A673 (cell line): ENCODE measurements around the gene MED27. TPM values are rescaled to one million over a fixed set of nuclear protein-coding genes. Genes with fewer than 3 reads are reported as not detected.
"Not testable (repeated sequence)": the region's sequence is repeated elsewhere in the genome, so short reads cannot be mapped to it uniquely, and the experiment has no call there.

Source experiments
- BruUV-seq: library from RNA; stranded (reverse); fragments of 400-500 nt; replicated peaks from 2 replicates; lab custom pipeline; 2021; lab: Mats Ljungman, UMichigan
- CTCF ChIA-PET: fragments of 300-600 bp; sonication (Branson Sonifier 250); formaldehyde crosslinking; loops from one replicate; lab custom pipeline; 2022; ENCODE audit warnings: antibody characterized with exemption; lab: Charles Lee
- POLR2A ChIA-PET: fragments of 300-600 bp; sonication (Branson Sonifier 250); formaldehyde crosslinking; loops from one replicate; lab custom pipeline; 2022; ENCODE audit warnings: antibody characterized with exemption; ENCODE audit not compliant: low non-redundant PET; lab: Charles Lee
- DNase-seq: peaks from one replicate; pipeline ENCODE4 v3.0.0-alpha.2; 2015; ENCODE audit warnings: low spot score
- H3K27ac ChIP-seq: fragments of 200-600 bp; sonication (generic); 2 replicates; pipeline ENCODE4 v1.5.1; 2016; ENCODE audit warnings: mixed run types, low read depth, mild to moderate bottlenecking, mixed read lengths, antibody characterized with exemption, low read length; ENCODE audit not compliant: poor library complexity, severe bottlenecking
- H3K27me3 ChIP-seq: fragments of 200-600 bp; sonication (generic); replicated peaks from 2 replicates; pipeline ENCODE4 v1.6.1; 2017; ENCODE audit warnings: mixed run types, low read depth, mild to moderate bottlenecking, mixed read lengths, antibody characterized with exemption, low read length; ENCODE audit not compliant: insufficient read depth, poor library complexity
- H3K36me3 ChIP-seq: fragments of 200-600 bp; sonication (generic); 2 replicates; pipeline ENCODE4 v1.6.1; 2016; ENCODE audit warnings: mixed run types, mild to moderate bottlenecking, mixed read lengths, antibody characterized with exemption, low read length; ENCODE audit not compliant: insufficient read depth, poor library complexity, severe bottlenecking
- H3K4me1 ChIP-seq: fragments of 200-600 bp; sonication (generic); 2 replicates; pipeline ENCODE4 v1.6.1; 2017; ENCODE audit warnings: mixed run types, mild to moderate bottlenecking, mixed read lengths, antibody characterized with exemption, low read length; ENCODE audit not compliant: insufficient read depth, poor library complexity, severe bottlenecking
- H3K4me3 ChIP-seq: fragments of 200-600 bp; sonication (generic); 2 replicates; pipeline ENCODE4 v1.5.1; 2016; ENCODE audit warnings: low read depth, mixed run types, mild to moderate bottlenecking, mixed read lengths, low read length; ENCODE audit not compliant: poor library complexity, severe bottlenecking
- H3K9me3 ChIP-seq: fragments of 200-600 bp; sonication (generic); 2 replicates; pipeline ENCODE4 v1.6.1; 2016; ENCODE audit warnings: mixed run types, low read depth, mild to moderate bottlenecking, mixed read lengths, antibody characterized with exemption, low read length; ENCODE audit not compliant: poor library complexity, severe bottlenecking
- CTCF ChIP-seq: fragments of 300-800, 200-600 bp; sonication (generic); conservative IDR thresholded peaks from 2 replicates; pipeline ENCODE4 v1.5.1; 2017; ENCODE audit warnings: low read depth, mild to moderate bottlenecking, antibody characterized with exemption, low read length, moderate library complexity, mixed read lengths
- EZH2 ChIP-seq: fragments of 200-600 bp; sonication (generic); IDR thresholded peaks from 2 replicates; pipeline ENCODE4 v1.6.1; 2017; ENCODE audit warnings: borderline replicate concordance, low read depth, mild to moderate bottlenecking, mixed read lengths, antibody characterized with exemption, low read length; ENCODE audit not compliant: poor library complexity, severe bottlenecking
- intact Hi-C: fragments of 100-400 bp; cut with micrococcal nuclease; formaldehyde crosslinking; loops from one replicate; pipeline ENCODE4 v1.10.0; 2022; ENCODE audit not compliant: unreplicated experiment
- total RNA-seq: library from RNA; stranded (reverse); gene quantifications from 2 replicates; pipeline ENCODE4 v1.2.3, GENCODE V29; 2021

The MED27 gene
- total RNA-seq, 1 experiment from 2014 or later, result 45.4 TPM

GRCh38 chr9:132011896-132012295, 67.8 kb downstream of the MED27 start:
- Histone ChIP-seq H3K27ac (no peak overlapping the region), H3K9me3 (no peaks in the 10 kb centered on the region), H3K4me3 (no peak overlapping the region), H3K4me1 (peaks cover 14% of the 10 kb centered on the region), H3K27me3 (no peaks in the 10 kb centered on the region), H3K36me3 (no peaks in the 10 kb centered on the region)
- ChIA-PET POLR2A (no interaction called here), CTCF (no interaction called here)
- DNase-seq, result no peak
- intact Hi-C loops, result no loop called here
- TF ChIP-seq CTCF (no peak), EZH2 (no peak)
- BruUV-seq, result no TSS peak

- DNase-seq, result no peak
- Histone ChIP-seq H3K27me3 (no peaks in the 10 kb centered on the region), H3K4me1 (peaks cover 20% of the 10 kb centered on the region), H3K4me3 (no peak overlapping the region), H3K27ac (no peak overlapping the region), H3K9me3 (no peaks in the 10 kb centered on the region), H3K36me3 (no peaks in the 10 kb centered on the region)
- no TSS peak for BruUV-seq
- POLR2A ChIA-PET, result no interaction called here
- intact Hi-C loops, result no loop called here
- CTCF ChIA-PET, result no interaction called here
- TF ChIP-seq CTCF, result no peak
- TF ChIP-seq EZH2, result no peak
Observed at GRCh38 chr9:132011309-132011708, 68.4 kb downstream of the MED27 start.

- H3K4me1 ChIP-seq, result peaks cover 24% of the 10 kb centered on the region
- DNase-seq, H3K4me3 ChIP-seq, BruUV-seq, H3K36me3 ChIP-seq, H3K27ac ChIP-seq, H3K9me3 ChIP-seq, POLR2A ChIA-PET, CTCF ChIA-PET, intact Hi-C loops, H3K27me3 ChIP-seq: not testable (repeated sequence)
Observed at GRCh38 chr9:132010201-132010600, 69.5 kb downstream of the MED27 start.
